Mesendoderm (in vitro differentiated cells): ENCODE results near the gene UGT2A2.

ENCODE experiments used
- DNase-seq: peaks from one replicate; pipeline ENCODE4 v3.0.0; 2013
- H2AK5ac ChIP-seq: 2 replicates; pipeline ENCODE4 v1.6.1; 2013; ENCODE audit warnings: low read length, inconsistent platforms
- H2BK120ac ChIP-seq: 2 replicates; pipeline ENCODE4 v1.6.1; 2013; ENCODE audit warnings: low read depth, mild to moderate bottlenecking, low read length, moderate library complexity, mixed read lengths
- H2BK15ac ChIP-seq: replicated peaks from 2 replicates; pipeline ENCODE4 v1.6.1; 2013; ENCODE audit warnings: low read depth, mild to moderate bottlenecking, moderate library complexity
- H2BK5ac ChIP-seq: 2 replicates; pipeline ENCODE4 v1.6.1; 2013; ENCODE audit warnings: low read length, inconsistent platforms
- H3K18ac ChIP-seq: 2 replicates; pipeline ENCODE4 v1.6.1; 2013; ENCODE audit warnings: mild to moderate bottlenecking, low read length, mixed read lengths
- H3K23ac ChIP-seq: one replicate; pipeline ENCODE4 v1.6.1; 2013; ENCODE audit warnings: low read length
- H3K27ac ChIP-seq: 2 replicates; pipeline ENCODE4 v1.5.1; 2013; ENCODE audit warnings: low read depth, mild to moderate bottlenecking, inconsistent platforms, low read length, moderate library complexity
- H3K27me3 ChIP-seq: 2 replicates; pipeline ENCODE4 v1.6.1; 2013; ENCODE audit warnings: low read length, control low read depth, mild to moderate bottlenecking, inconsistent platforms; ENCODE audit not compliant: insufficient read depth, poor library complexity
- H3K36me3 ChIP-seq: 2 replicates; pipeline ENCODE4 v1.6.1; 2013; ENCODE audit warnings: low read length, inconsistent platforms; ENCODE audit not compliant: control insufficient read depth, insufficient read depth
- H3K4ac ChIP-seq: one replicate; pipeline ENCODE4 v1.6.1; 2013; ENCODE audit warnings: low read depth, mild to moderate bottlenecking, low read length, moderate library complexity
- H3K4me1 ChIP-seq: 2 replicates; pipeline ENCODE4 v1.6.1; 2013; ENCODE audit warnings: low read depth, low read length, inconsistent platforms; ENCODE audit not compliant: control insufficient read depth
- H3K4me2 ChIP-seq: 2 replicates; pipeline ENCODE4 v1.6.1; 2013; ENCODE audit warnings: low read length
- H3K4me3 ChIP-seq: 2 replicates; pipeline ENCODE4 v1.5.1; 2013; ENCODE audit warnings: mild to moderate bottlenecking, low read length
- H3K56ac ChIP-seq: one replicate; pipeline ENCODE4 v1.6.1; 2013; ENCODE audit warnings: low read length
- H3K79me1 ChIP-seq: 2 replicates; pipeline ENCODE4 v1.6.1; 2013; ENCODE audit warnings: low read length, inconsistent platforms
- H3K79me2 ChIP-seq: 2 replicates; pipeline ENCODE4 v1.6.1; 2013; ENCODE audit warnings: mild to moderate bottlenecking, low read length; ENCODE audit not compliant: control insufficient read depth, insufficient read depth
- H3K9ac ChIP-seq: 2 replicates; pipeline ENCODE4 v1.6.1; 2013; ENCODE audit warnings: low read length, inconsistent platforms
- H4K5ac ChIP-seq: one replicate; pipeline ENCODE4 v1.6.1; 2013; ENCODE audit warnings: low read length
- H4K8ac ChIP-seq: one replicate; pipeline ENCODE4 v1.6.1; 2013; ENCODE audit warnings: low read depth, mild to moderate bottlenecking, control low read depth, low read length, moderate library complexity
- WGBS: extraction: QIAGEN DNeasy Blood & Tissue Kit; methylation state at CpG from one replicate; pipeline ENCODE4 v1.1.7; 2013; ENCODE audit warnings: low lambda C conversion rate, missing lambda C conversion rate; ENCODE audit not compliant: insufficient coverage; ENCODE audit errors: extremely low coverage; 5-methylcytosine and 5-hydroxymethylcytosine counted together

UGT2A2 gene

DNA sequence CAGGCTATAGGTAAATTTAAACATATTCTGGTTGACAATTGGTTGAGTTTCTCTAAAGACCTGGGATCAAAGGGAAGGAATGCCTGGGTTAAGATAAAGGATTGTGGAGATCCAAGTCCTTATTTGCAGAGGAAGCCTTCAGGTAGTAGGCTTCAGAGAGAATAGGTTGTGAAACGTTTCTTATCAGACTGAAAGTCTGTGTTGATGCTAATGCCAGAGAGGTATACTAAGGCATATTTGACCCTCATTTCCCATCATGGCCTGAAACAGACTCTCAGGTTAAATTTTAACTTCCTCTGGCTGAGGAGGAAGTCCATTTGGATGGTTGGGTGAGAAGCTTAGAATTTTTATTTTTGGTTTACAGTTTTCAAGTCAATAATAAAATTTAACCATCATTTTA is 48.1 kb downstream of the UGT2A2 start:
- Histone ChIP-seq H2BK120ac (no peak overlapping the region), H3K56ac (no peak overlapping the region), H4K5ac (no peak overlapping the region), H3K36me3 (no peaks in the 10 kb centered on the region), H4K8ac (no peak overlapping the region), H2BK5ac (no peak overlapping the region), H2AK5ac (no peak overlapping the region), H3K4me3 (no peak overlapping the region), H3K9ac (no peak overlapping the region), H2BK15ac (no peak overlapping the region), H3K18ac (no peak overlapping the region), H3K4me1 (no peaks in the 10 kb centered on the region), H3K27me3 (no peaks in the 10 kb centered on the region), H3K4me2 (no peak overlapping the region), H3K27ac (no peak overlapping the region), H3K23ac (no peak overlapping the region), H3K79me2 (no peaks in the 10 kb centered on the region), H3K4ac (no peak overlapping the region), H3K79me1 (no peaks in the 10 kb centered on the region)
- WGBS: no CpG with 5 or more reads among the region's 1 CpG
- DNase-seq: peak; percentile 4

DNA sequence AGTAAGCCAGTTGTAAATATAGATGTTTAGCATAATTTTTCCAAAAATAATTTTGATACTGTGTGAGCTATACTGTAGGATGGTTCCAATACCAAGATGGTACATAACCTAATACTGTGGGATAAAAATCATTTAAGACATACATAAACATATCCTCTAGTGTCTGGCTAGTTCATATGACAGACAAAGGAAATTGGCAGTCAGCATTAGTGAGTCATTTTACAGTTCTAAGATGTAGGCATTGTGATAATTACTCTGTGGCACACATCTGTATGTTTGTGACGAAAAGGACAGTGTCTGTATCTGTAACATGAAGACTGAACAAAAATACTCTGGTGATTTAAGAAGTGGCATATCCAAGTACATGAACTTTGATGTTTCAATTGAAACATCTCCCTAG is 49.6 kb downstream of the UGT2A2 start:
- no peak overlapping the region for H2BK15ac ChIP-seq
- no peaks in the 10 kb centered on the region for H3K79me2 ChIP-seq
- no peak overlapping the region for H3K9ac ChIP-seq
- no peak overlapping the region for H4K8ac ChIP-seq
- no peak overlapping the region for H2AK5ac ChIP-seq
- H3K4ac ChIP-seq: no peak overlapping the region
- H2BK5ac ChIP-seq: no peak overlapping the region
- no peak overlapping the region for H3K4me3 ChIP-seq
- no peaks in the 10 kb centered on the region for H3K79me1 ChIP-seq
- H3K56ac ChIP-seq: no peak overlapping the region
- H3K36me3 ChIP-seq: no peaks in the 10 kb centered on the region
- WGBS: no CpG with 5 or more reads among the region's 1 CpG
- no peak overlapping the region for H2BK120ac ChIP-seq
- H3K27ac ChIP-seq: no peak overlapping the region
- H3K4me2 ChIP-seq: no peak overlapping the region
- H3K23ac ChIP-seq: no peak overlapping the region
- DNase-seq: no peak
- H4K5ac ChIP-seq: no peak overlapping the region
- H3K18ac ChIP-seq: no peak overlapping the region
- H3K4me1 ChIP-seq: no peaks in the 10 kb centered on the region
- H3K27me3 ChIP-seq: no peaks in the 10 kb centered on the region

GRCh38 chr4:69584135-69584534 is 55.3 kb downstream of the UGT2A2 start:
- H4K5ac ChIP-seq: no peak overlapping the region
- H3K4me2 ChIP-seq: no peak overlapping the region
- DNase-seq: no peak
- H2BK120ac ChIP-seq: no peak overlapping the region
- H3K18ac ChIP-seq: no peak overlapping the region
- H3K27ac ChIP-seq: no peak overlapping the region
- no peaks in the 10 kb centered on the region for H3K79me2 ChIP-seq
- H3K9ac ChIP-seq: no peak overlapping the region
- H3K27me3 ChIP-seq: no peaks in the 10 kb centered on the region
- no peak overlapping the region for H2AK5ac ChIP-seq
- no peak overlapping the region for H3K4me3 ChIP-seq
- H3K4me1 ChIP-seq: no peaks in the 10 kb centered on the region
- H3K36me3 ChIP-seq: no peaks in the 10 kb centered on the region
- H4K8ac ChIP-seq: no peak overlapping the region
- H3K23ac ChIP-seq: no peak overlapping the region
- WGBS: no CpG with 5 or more reads among the region's 5 CpGs
- no peaks in the 10 kb centered on the region for H3K79me1 ChIP-seq
- H2BK5ac ChIP-seq: no peak overlapping the region
- no peak overlapping the region for H3K56ac ChIP-seq
- H3K4ac ChIP-seq: no peak overlapping the region
- no peak overlapping the region for H2BK15ac ChIP-seq

DNA sequence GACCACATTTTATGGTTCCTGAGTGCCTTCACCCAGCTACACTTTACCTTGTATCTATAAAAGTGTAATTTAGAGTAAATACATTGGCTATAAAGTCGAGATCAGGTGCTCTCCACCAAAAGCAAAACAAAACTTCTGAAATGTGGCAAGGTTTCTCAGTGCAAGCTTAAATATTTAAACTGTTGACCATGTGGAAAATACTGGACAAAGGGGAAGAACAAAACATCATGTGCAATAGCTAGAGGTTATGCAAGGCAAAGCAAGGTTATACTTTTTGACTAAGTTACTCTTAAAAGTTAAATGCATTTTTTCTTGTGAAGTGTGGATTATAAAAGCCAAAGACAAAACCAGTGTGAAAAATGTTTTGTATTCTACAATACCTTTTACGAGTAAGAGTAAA is 55.9 kb downstream of the UGT2A2 start:
- no peak overlapping the region for H3K4me3 ChIP-seq
- H3K23ac ChIP-seq: no peak overlapping the region
- H3K4me1 ChIP-seq: no peaks in the 10 kb centered on the region
- no peak overlapping the region for H4K8ac ChIP-seq
- H3K79me1 ChIP-seq: no peaks in the 10 kb centered on the region
- no peak overlapping the region for H3K4me2 ChIP-seq
- no peak overlapping the region for H2BK15ac ChIP-seq
- no peak overlapping the region for H3K27ac ChIP-seq
- no CpG with 5 or more reads among the region's 2 CpGs for WGBS
- no peak overlapping the region for H3K4ac ChIP-seq
- no peaks in the 10 kb centered on the region for H3K79me2 ChIP-seq
- no peak overlapping the region for H2AK5ac ChIP-seq
- no peaks in the 10 kb centered on the region for H3K36me3 ChIP-seq
- no peak overlapping the region for H3K56ac ChIP-seq
- H4K5ac ChIP-seq: no peak overlapping the region
- no peak for DNase-seq
- H2BK5ac ChIP-seq: no peak overlapping the region
- H3K18ac ChIP-seq: no peak overlapping the region
- H3K27me3 ChIP-seq: no peaks in the 10 kb centered on the region
- no peak overlapping the region for H3K9ac ChIP-seq
- H2BK120ac ChIP-seq: no peak overlapping the region

DNA sequence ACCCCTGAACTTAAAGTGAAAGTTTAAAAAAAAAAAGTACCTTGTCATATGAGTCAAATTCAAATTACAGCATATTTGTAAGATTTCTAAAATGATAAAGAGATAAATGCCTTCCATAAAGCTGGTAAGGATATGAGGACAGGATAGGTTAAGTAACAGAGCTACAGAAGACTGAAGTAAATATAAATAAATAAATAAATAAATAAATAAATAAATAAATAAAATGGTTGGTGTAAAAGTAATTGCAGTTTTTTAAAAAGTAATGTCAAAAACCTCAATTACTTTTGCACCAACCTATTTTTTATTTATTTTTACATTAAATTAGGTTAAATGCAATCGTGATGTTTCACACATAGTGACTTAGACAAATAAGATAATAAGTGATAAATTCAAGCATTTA is 62.2 kb downstream of the UGT2A2 start:
- Histone ChIP-seq H3K79me2 (no peaks in the 10 kb centered on the region), H3K27ac (no peak overlapping the region), H3K4me1 (no peaks in the 10 kb centered on the region), H3K36me3 (no peaks in the 10 kb centered on the region), H3K4ac (no peak overlapping the region), H3K27me3 (no peaks in the 10 kb centered on the region), H2BK5ac (no peak overlapping the region), H2BK15ac (no peak overlapping the region), H3K9ac (no peak overlapping the region), H3K79me1 (no peaks in the 10 kb centered on the region), H3K4me3 (no peak overlapping the region), H3K4me2 (no peak overlapping the region), H3K23ac (no peak overlapping the region), H4K8ac (no peak overlapping the region), H4K5ac (no peak overlapping the region), H3K56ac (no peak overlapping the region), H2BK120ac (no peak overlapping the region), H2AK5ac (no peak overlapping the region), H3K18ac (no peak overlapping the region)
- no peak for DNase-seq
- WGBS: no CpG with 5 or more reads among the region's 1 CpG

DNA sequence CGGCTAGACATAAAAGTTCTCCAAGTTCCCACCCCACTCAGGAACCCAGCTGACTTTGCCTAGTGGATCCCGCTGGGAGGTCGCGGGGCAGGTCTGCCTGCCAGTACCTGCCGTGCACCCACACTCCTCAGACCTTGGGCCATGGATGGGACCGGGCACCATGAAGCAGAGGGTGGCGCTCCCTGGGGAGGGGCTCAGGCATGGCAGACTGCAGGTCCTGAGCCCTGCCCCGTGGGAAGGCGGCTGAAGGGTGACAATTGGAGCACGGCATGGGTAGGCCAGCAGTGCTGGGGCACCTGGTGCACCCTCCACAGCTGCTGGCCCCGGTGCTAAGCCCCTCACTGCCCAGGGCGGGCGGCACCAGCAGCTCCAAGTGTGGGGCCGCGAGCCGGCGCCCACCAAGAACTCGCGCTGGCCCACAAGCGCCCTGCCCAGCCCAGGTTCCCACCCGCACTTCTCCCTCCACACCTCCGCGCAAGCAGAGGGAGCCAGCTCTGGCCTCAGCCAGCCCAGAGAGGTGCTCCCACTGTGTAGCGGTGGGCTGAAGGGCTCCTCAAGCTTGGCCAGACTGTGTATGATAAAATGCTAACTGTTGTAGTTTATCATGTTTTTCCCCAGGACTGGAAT is 63.1 kb downstream of the UGT2A2 start:
- H3K9ac ChIP-seq: no peak overlapping the region
- no peaks in the 10 kb centered on the region for H3K79me2 ChIP-seq
- no peaks in the 10 kb centered on the region for H3K4me1 ChIP-seq
- H2BK15ac ChIP-seq: no peak overlapping the region
- H3K56ac ChIP-seq: no peak overlapping the region
- H3K4me3 ChIP-seq: no peak overlapping the region
- H3K27ac ChIP-seq: no peak overlapping the region
- H2BK5ac ChIP-seq: no peak overlapping the region
- no CpG with 5 or more reads among the region's 24 CpGs for WGBS
- no peak overlapping the region for H4K8ac ChIP-seq
- no peak overlapping the region for H3K18ac ChIP-seq
- no peaks in the 10 kb centered on the region for H3K27me3 ChIP-seq
- no peaks in the 10 kb centered on the region for H3K36me3 ChIP-seq
- no peak for DNase-seq
- no peak overlapping the region for H2BK120ac ChIP-seq
- H3K79me1 ChIP-seq: no peaks in the 10 kb centered on the region
- no peak overlapping the region for H3K4ac ChIP-seq
- no peak overlapping the region for H2AK5ac ChIP-seq
- no peak overlapping the region for H4K5ac ChIP-seq
- no peak overlapping the region for H3K4me2 ChIP-seq
- H3K23ac ChIP-seq: no peak overlapping the region
